CD4-positive, CD25-positive, alpha-beta regulatory T cell (primary cell): ENCODE measurements around the gene RPS6KA5. TPM values are rescaled to one million over a fixed set of nuclear protein-coding genes. Genes with fewer than 3 reads are reported as not detected.
"Not testable (repeated sequence)": the region's sequence is repeated elsewhere in the genome, so short reads cannot be mapped to it uniquely, and the experiment has no call there.

Experiments
- ATAC-seq, 2 donors: fragments of 150-1000 bp; cut with Tn5 transposase; one replicate each; pipeline ENCODE4 v1.10.0; 2021; ENCODE audit warnings: low read depth in 2 of 2, moderate number of reproducible peaks in 2 of 2, moderate library complexity in 1 of 2
- DNase-seq, 3 donors: peaks; one replicate each; pipeline versions ENCODE4 v3.0.0 to v3.0.0-alpha.2; 2012 to 2022; ENCODE audit warnings: mixed read lengths in 1 of 3
- H3K27ac ChIP-seq: one replicate; pipeline ENCODE4 v1.7.0; 2013; ENCODE audit warnings: mild to moderate bottlenecking, low read length; ENCODE audit not compliant: insufficient read depth, poor library complexity, severe bottlenecking
- H3K27me3 ChIP-seq: one replicate; pipeline ENCODE4 v1.7.0; 2013; ENCODE audit warnings: low read length; ENCODE audit not compliant: control insufficient read depth, insufficient read depth
- H3K36me3 ChIP-seq: one replicate; pipeline ENCODE4 v1.7.0; 2013; ENCODE audit warnings: mild to moderate bottlenecking, low read length, moderate library complexity; ENCODE audit not compliant: control insufficient read depth, insufficient read depth
- H3K4me1 ChIP-seq: 2 replicates; pipeline ENCODE4 v1.7.0; 2013; ENCODE audit warnings: mild to moderate bottlenecking, low read length; ENCODE audit not compliant: insufficient read depth, control insufficient read depth, poor library complexity, severe bottlenecking
- H3K4me3 ChIP-seq: one replicate; pipeline ENCODE4 v1.7.0; 2013; ENCODE audit warnings: low read depth, mild to moderate bottlenecking, low read length, moderate library complexity
- H3K9me3 ChIP-seq, 2 experiments: 1 replicate in 1 of 2; 2 replicates in 1 of 2; pipeline ENCODE4 v1.7.0; 2013; ENCODE audit warnings: low read length in 2 of 2, mild to moderate bottlenecking in 1 of 2, moderate library complexity in 1 of 2; ENCODE audit not compliant: control insufficient read depth in 2 of 2
- H3K27ac Mint-ChIP-seq, 3 donors: one replicate each; pipeline ENCODE4 v1.8.0; 2020 to 2022; ENCODE audit warnings: mild to moderate bottlenecking in 3 of 3, mixed read lengths in 3 of 3, moderate library complexity in 2 of 3
- H3K27me3 Mint-ChIP-seq: one replicate; pipeline ENCODE4 v1.8.0; 2022; ENCODE audit warnings: mild to moderate bottlenecking, mixed read lengths
- H3K36me3 Mint-ChIP-seq: one replicate; pipeline ENCODE4 v1.8.0; 2020; ENCODE audit warnings: mixed read lengths
- H3K4me1 Mint-ChIP-seq, 4 donors: one replicate each; pipeline ENCODE4 v1.8.0; 2020 to 2022; ENCODE audit warnings: mixed read lengths in 4 of 4, mild to moderate bottlenecking in 1 of 4
- H3K4me3 Mint-ChIP-seq, 4 donors: one replicate each; pipeline ENCODE4 v1.8.0; 2020 to 2022; ENCODE audit warnings: mild to moderate bottlenecking in 4 of 4, mixed read lengths in 4 of 4, moderate library complexity in 3 of 4
- H3K9me3 Mint-ChIP-seq, 7 donors: one replicate each; pipeline ENCODE4 v1.8.0; 2020 to 2022; ENCODE audit warnings: mixed read lengths in 7 of 7, mild to moderate bottlenecking in 3 of 7, moderate library complexity in 2 of 7
- polyA plus RNA-seq, 4 donors: library from polyadenylated mRNA; unstranded; fragments of 300-500 nt; fragmentation: Illumina TruSeq; gene quantifications; one replicate each; pipeline ENCODE4 v1.2.3, GENCODE V29; 2021
- total RNA-seq: library from RNA; stranded (reverse); gene quantifications from one replicate; pipeline ENCODE4 v1.2.3, GENCODE V29; 2022

Gene RPS6KA5
- total and polyA plus RNA-seq, 5 donors from 2014 or later = 20.9 to 38.2 (median 25.7) TPM

DNA sequence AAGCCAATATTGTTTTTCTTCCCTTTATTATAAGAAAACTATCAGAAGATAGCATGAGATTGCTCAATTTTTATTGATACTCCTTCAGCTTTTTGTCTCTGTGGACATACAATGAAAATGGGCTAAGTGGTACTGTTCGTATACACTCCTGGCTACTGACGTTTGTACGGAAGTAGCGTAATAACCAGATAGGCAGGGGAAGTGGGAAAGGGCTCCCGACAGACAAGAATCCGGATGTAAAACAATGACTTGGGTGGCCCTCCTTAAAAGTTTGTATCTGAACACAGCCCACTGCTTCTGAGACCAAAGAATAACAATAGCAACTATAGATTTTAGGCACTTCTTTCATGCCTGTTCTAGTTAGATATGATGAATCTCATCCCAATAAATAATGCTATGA is 99.6 kb downstream of the RPS6KA5 start:
- peaks cover 54% of the 10 kb centered on the region for H3K36me3 Mint-ChIP-seq
- H3K4me3 Mint-ChIP-seq = no peak overlapping the region
- peaks cover 0 to 12% (median 7%) of the 10 kb centered on the region in 7 donors for H3K9me3 Mint-ChIP-seq
- H3K4me1 Mint-ChIP-seq = peaks cover 5 to 21% (median 13%) of the 10 kb centered on the region in 4 donors
- Histone ChIP-seq H3K4me3 (no peak overlapping the region), H3K27me3 (no peaks in the 10 kb centered on the region), H3K36me3 (peaks cover 23% of the 10 kb centered on the region), H3K4me1 (no peaks in the 10 kb centered on the region), H3K9me3 (peaks cover 11 to 15% of the 10 kb centered on the region in 2 experiments), H3K27ac (no peak overlapping the region)
- H3K27me3 Mint-ChIP-seq = no peaks in the 10 kb centered on the region
- ATAC-seq (no peak), DNase-seq (no peak)
- no peak overlapping the region for H3K27ac Mint-ChIP-seq

DNA sequence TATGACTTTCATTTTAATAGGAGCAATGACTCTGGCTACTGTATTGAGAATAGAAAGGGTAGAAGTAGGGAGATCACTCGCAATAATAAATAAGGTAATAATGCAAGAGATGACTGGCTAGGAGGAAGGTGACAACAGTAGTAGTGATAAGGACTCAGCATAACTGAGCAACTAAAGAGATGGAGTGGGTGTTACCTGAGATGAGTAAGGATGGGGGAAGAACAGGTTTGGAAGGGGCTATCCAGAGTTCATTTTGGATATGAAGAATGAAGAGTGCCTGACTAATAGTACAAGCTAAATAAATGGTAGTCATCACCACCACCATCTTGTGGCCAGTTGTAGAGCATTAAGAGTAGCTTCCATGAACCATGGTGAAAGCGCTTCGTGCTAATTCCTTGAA is 101.1 kb downstream of the RPS6KA5 start:
- Histone ChIP-seq H3K4me3 (no peak overlapping the region), H3K36me3 (peaks cover 17% of the 10 kb centered on the region), H3K27me3 (no peaks in the 10 kb centered on the region), H3K9me3 (peaks cover 16 to 28% of the 10 kb centered on the region in 2 experiments), H3K27ac (no peak overlapping the region), H3K4me1 (no peaks in the 10 kb centered on the region)
- peaks cover 0 to 18% (median 6%) of the 10 kb centered on the region in 4 donors for H3K4me1 Mint-ChIP-seq
- no peak overlapping the region for H3K27ac Mint-ChIP-seq
- peaks cover 0 to 23% (median 11%) of the 10 kb centered on the region in 7 donors for H3K9me3 Mint-ChIP-seq
- H3K4me3 Mint-ChIP-seq = no peak overlapping the region
- DNase-seq (no peak), ATAC-seq (no peak)
- peaks cover 57% of the 10 kb centered on the region for H3K36me3 Mint-ChIP-seq
- H3K27me3 Mint-ChIP-seq = no peaks in the 10 kb centered on the region

DNA sequence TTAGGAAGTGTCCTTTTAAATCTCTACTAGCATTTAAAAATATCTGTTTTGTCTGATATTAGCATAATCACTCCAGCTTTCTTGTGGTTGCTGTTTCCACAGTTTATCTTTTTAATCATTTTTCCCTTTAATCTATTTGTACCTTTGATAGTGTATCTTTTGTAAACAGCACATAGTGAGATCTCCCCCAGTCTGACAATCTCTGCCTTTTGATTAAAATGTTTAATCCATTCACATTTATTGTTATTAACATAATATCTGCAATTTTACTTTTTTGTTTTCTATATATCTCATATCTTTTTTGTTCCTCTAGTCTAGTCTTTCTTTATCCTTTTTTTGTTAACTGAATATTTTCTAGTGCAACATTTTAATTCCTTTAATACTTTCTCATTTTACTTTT is 104.2 kb downstream of the RPS6KA5 start:
- Mint-ChIP-seq H3K36me3 (peaks cover 61% of the 10 kb centered on the region), H3K4me1 (peaks cover 0 to 9% (median 6%) of the 10 kb centered on the region in 4 donors), H3K27ac (no peak overlapping the region), H3K9me3 (peaks cover 0 to 31% (median 11%) of the 10 kb centered on the region in 7 donors), H3K4me3 (no peak overlapping the region), H3K27me3 (no peaks in the 10 kb centered on the region)
- no peaks in the 10 kb centered on the region for H3K4me1 ChIP-seq
- H3K9me3 ChIP-seq = peaks cover 22 to 33% of the 10 kb centered on the region in 2 experiments
- ATAC-seq (no peak), DNase-seq (no peak)
- no peak overlapping the region for H3K4me3 ChIP-seq
- peaks cover 13% of the 10 kb centered on the region for H3K36me3 ChIP-seq
- no peaks in the 10 kb centered on the region for H3K27me3 ChIP-seq
- no peak overlapping the region for H3K27ac ChIP-seq

DNA sequence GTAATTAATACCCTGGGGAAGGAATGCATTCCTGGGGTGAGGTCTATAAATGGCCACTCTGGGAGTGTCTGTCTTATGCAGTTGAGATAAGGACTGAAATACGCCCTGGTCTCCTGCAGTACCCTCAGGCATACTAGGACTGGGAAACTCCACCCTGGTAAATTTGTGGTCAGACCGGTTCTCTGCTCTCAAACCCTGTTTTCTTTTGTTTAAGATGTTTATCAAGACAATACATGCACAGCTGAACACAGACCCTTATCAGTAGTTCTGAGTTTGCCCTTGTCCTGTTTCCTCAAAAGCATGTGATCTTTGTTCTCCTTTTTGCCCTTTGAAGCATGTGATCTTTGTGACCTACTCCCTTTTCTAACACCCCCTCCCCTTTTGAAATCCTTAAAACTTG is 106.8 kb downstream of the RPS6KA5 start:
- peaks cover 22 to 33% of the 10 kb centered on the region in 2 experiments for H3K9me3 ChIP-seq
- not testable (repeated sequence) for H3K27me3 ChIP-seq, H3K27ac Mint-ChIP-seq, DNase-seq, H3K4me3 Mint-ChIP-seq, ATAC-seq, H3K4me1 ChIP-seq, H3K36me3 ChIP-seq, H3K27ac ChIP-seq, H3K4me3 ChIP-seq, H3K27me3 Mint-ChIP-seq
- Mint-ChIP-seq H3K9me3 (peaks cover 0 to 31% (median 11%) of the 10 kb centered on the region in 7 donors), H3K36me3 (peaks cover 45% of the 10 kb centered on the region), H3K4me1 (peaks cover 0 to 13% (median 9%) of the 10 kb centered on the region in 4 donors)

DNA sequence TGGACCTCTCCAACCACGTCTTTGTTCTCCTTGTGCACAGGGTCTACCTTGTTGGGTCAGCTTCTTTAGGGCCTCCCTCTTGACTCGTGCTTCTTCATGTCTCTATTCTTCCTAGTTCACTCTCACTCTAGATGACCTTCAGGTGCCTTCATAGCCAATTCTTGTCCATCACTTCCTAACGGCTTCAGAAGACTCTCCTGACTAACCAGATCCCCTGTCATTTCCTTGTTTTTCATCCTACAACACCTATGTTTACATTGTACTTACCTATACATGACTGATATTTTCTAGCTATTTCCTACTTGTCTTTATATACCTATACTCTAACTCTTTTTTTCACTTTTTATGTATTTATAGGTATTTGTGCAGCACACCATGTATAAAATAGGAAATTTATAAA is 117.1 kb downstream of the RPS6KA5 start:
- ATAC-seq = no peak
- Histone ChIP-seq H3K4me1 (no peaks in the 10 kb centered on the region), H3K27ac (no peak overlapping the region), H3K4me3 (no peak overlapping the region), H3K36me3 (peaks cover 55% of the 10 kb centered on the region), H3K9me3 (peaks cover 15 to 23% of the 10 kb centered on the region in 2 experiments), H3K27me3 (no peaks in the 10 kb centered on the region)
- Mint-ChIP-seq H3K27me3 (no peaks in the 10 kb centered on the region), H3K9me3 (peaks cover 1 to 21% (median 7%) of the 10 kb centered on the region in 7 donors), H3K4me3 (no peak overlapping the region), H3K27ac (no peak overlapping the region), H3K36me3 (peaks cover 58% of the 10 kb centered on the region), H3K4me1 (peaks cover 2 to 13% (median 8%) of the 10 kb centered on the region in 4 donors)
- DNase-seq = no peak

DNA sequence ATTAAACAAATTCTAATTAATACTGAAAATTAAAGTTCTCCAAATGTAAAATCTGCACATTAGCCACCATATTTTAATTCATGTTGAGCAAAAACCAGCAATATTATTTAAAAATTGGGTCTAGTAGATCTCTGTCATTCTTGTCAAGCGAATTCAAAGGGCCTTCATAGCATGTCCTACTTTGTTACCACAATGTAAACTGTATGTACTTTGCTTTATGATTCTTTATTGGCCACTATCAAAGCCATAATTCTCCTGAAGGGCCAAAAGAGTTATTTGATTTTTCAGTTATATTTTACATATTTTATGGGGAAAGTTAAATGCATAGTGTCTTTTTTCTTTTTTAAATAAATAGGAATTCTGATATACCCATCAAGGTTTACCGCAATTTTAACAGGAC is 117.9 kb downstream of the RPS6KA5 start:
- peaks cover 1 to 21% (median 7%) of the 10 kb centered on the region in 7 donors for H3K9me3 Mint-ChIP-seq
- H3K9me3 ChIP-seq = peaks cover 15 to 24% of the 10 kb centered on the region in 2 experiments
- H3K27me3 Mint-ChIP-seq = no peaks in the 10 kb centered on the region
- peaks cover 61% of the 10 kb centered on the region for H3K36me3 ChIP-seq
- no peak overlapping the region for H3K4me3 ChIP-seq
- H3K27ac ChIP-seq = no peak overlapping the region
- no peaks in the 10 kb centered on the region for H3K27me3 ChIP-seq
- peaks cover 63% of the 10 kb centered on the region for H3K36me3 Mint-ChIP-seq
- DNase-seq = no peak
- no peak overlapping the region for H3K4me3 Mint-ChIP-seq
- ATAC-seq = no peak
- H3K4me1 Mint-ChIP-seq = peaks cover 2 to 9% (median 8%) of the 10 kb centered on the region in 4 donors
- H3K4me1 ChIP-seq = no peaks in the 10 kb centered on the region
- no peak overlapping the region for H3K27ac Mint-ChIP-seq

DNA sequence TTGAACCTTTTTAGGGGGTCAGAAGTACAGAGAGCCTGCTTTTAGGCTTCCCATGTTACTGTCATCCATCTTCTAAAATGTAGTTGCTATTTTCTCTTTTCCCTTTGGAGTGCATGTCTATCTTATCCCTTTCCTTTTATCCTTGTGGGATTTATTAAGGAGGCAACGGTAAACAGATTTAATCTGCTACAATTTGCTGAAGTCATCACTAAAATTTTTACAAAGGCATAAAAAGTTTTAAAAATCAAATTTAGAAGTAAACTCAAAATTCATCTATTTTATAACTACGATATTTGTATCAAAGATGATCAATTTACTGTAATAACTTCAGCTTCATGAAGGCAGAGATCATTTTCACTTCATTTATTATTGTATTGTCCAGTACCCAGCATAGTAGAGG is 118.7 kb downstream of the RPS6KA5 start:
- Mint-ChIP-seq H3K27me3 (no peaks in the 10 kb centered on the region), H3K9me3 (peaks cover 1 to 21% (median 8%) of the 10 kb centered on the region in 7 donors), H3K4me1 (peaks cover 2 to 11% (median 6%) of the 10 kb centered on the region in 4 donors), H3K4me3 (no peak overlapping the region), H3K27ac (no peak overlapping the region), H3K36me3 (peaks cover 71% of the 10 kb centered on the region)
- Histone ChIP-seq H3K4me3 (no peak overlapping the region), H3K36me3 (peaks cover 63% of the 10 kb centered on the region), H3K9me3 (peaks cover 15 to 24% of the 10 kb centered on the region in 2 experiments), H3K4me1 (no peaks in the 10 kb centered on the region), H3K27ac (no peak overlapping the region), H3K27me3 (no peaks in the 10 kb centered on the region)
- ATAC-seq (no peak), DNase-seq (no peak)

DNA sequence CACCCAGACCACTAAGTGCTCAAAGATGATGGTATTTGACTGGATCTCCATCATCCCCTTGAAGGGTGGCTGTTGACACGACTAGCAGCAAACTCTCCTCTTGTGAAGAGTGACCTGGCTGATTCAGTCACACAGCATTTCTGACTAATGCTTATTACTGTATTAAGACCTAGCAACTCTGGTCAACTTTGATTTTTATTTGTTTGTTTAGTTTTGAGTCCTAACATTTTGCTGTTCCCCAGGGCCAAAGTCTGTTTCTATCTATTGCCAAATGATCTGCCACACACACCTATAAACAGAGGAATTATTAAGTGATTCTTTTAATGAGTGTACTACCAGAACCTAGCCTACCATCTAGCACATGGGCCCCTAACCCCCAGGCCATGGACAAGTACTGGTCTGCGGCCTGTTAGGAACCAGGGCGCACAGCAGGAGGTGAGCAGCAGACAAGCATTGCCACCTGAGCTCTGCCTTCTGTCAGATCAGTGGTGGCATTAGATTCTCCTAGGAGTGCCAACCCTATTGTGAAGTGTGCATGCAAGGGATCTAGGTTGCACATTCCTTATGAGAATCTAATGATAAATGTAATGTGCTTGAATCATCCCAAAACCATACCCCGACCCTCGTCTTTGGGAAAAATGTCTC is 120.0 kb downstream of the RPS6KA5 start:
- Mint-ChIP-seq H3K36me3 (peaks cover 64% of the 10 kb centered on the region), H3K27me3 (no peaks in the 10 kb centered on the region), H3K27ac (peak overlapping the region in 1 of 3 donors; percentile 40), H3K9me3 (peaks cover 0 to 21% (median 9%) of the 10 kb centered on the region in 7 donors), H3K4me1 (peaks cover 0 to 9% (median 0%) of the 10 kb centered on the region in 4 donors), H3K4me3 (no peak overlapping the region)
- H3K27me3 ChIP-seq = no peaks in the 10 kb centered on the region
- no peak overlapping the region for H3K27ac ChIP-seq
- ATAC-seq = no peak
- DNase-seq = no peak
- peaks cover 15 to 24% of the 10 kb centered on the region in 2 experiments for H3K9me3 ChIP-seq
- peaks cover 60% of the 10 kb centered on the region for H3K36me3 ChIP-seq
- H3K4me1 ChIP-seq = no peaks in the 10 kb centered on the region
- H3K4me3 ChIP-seq = no peak overlapping the region
